CD4-positive, alpha-beta T cell treated with Interleukin-2 at 100 ng/mL for 4 hours (primary cell): ENCODE data around the gene RAB12.
"Not testable (repeated sequence)": the region's sequence is repeated elsewhere in the genome, so short reads cannot be mapped to it uniquely, and the experiment has no call there.

Experiments
- DNase-seq: peaks from one replicate; pipeline ENCODE4 v3.0.0-alpha.2; 2020; ENCODE audit warnings: low spot score

The RAB12 gene

GRCh38 chr18:8647359-8647758 is 38.1 kb downstream of the RAB12 start:
- not testable (repeated sequence) for DNase-seq

- not testable (repeated sequence) for DNase-seq
Measured at GRCh38 chr18:8651478-8652261, 42.4 kb downstream of the RAB12 start.

GRCh38 chr18:8654503-8655451 is 45.5 kb downstream of the RAB12 start:
- peak; percentile 24 for DNase-seq

- DNase-seq = no peak
Measured at GRCh38 chr18:8656232-8656631, 47.0 kb downstream of the RAB12 start.

- DNase-seq = no peak
Measured at GRCh38 chr18:8657050-8657820, 48.0 kb downstream of the RAB12 start.

- DNase-seq = no peak
Measured at GRCh38 chr18:8657873-8658470, 48.7 kb downstream of the RAB12 start.

GRCh38 chr18:8658858-8659485 is 49.7 kb downstream of the RAB12 start:
- no peak for DNase-seq

- no peak for DNase-seq
Measured at GRCh38 chr18:8659609-8660242, 50.5 kb downstream of the RAB12 start.

- no peak for DNase-seq
Measured at GRCh38 chr18:8660316-8660715, 51.1 kb downstream of the RAB12 start.

- no peak for DNase-seq
Measured at GRCh38 chr18:8661754-8662559, 52.7 kb downstream of the RAB12 start.

GRCh38 chr18:8662560-8663255 is 53.5 kb downstream of the RAB12 start:
- no peak for DNase-seq

- DNase-seq = no peak
Measured at GRCh38 chr18:8667846-8668245, 58.6 kb downstream of the RAB12 start.

- DNase-seq = no peak
Measured at GRCh38 chr18:8668381-8668780, 59.1 kb downstream of the RAB12 start.

GRCh38 chr18:8669571-8669970 is 60.3 kb downstream of the RAB12 start:
- DNase-seq = no peak

- DNase-seq = no peak
Measured at GRCh38 chr18:8673256-8674209, 64.3 kb downstream of the RAB12 start.

- no peak for DNase-seq
Measured at GRCh38 chr18:8675057-8675456, 65.8 kb downstream of the RAB12 start.

GRCh38 chr18:8681196-8681595 is 72.0 kb downstream of the RAB12 start:
- DNase-seq = no peak

- DNase-seq = no peak
Measured at GRCh38 chr18:8684577-8684976, 75.3 kb downstream of the RAB12 start.
